SKM-1 treated with dmso at 0.1 percent for 144 hours (cell line): ENCODE results near the gene RPL9.
"Not testable (repeated sequence)": the region's sequence is repeated elsewhere in the genome, so short reads cannot be mapped to it uniquely, and the experiment has no call there.

Experiments
- DNase-seq: peaks from one replicate; lab custom pipeline; 2025; ENCODE audit not compliant: unreplicated experiment; lab: John Stamatoyannopoulos, UW

The RPL9 gene

DNA sequence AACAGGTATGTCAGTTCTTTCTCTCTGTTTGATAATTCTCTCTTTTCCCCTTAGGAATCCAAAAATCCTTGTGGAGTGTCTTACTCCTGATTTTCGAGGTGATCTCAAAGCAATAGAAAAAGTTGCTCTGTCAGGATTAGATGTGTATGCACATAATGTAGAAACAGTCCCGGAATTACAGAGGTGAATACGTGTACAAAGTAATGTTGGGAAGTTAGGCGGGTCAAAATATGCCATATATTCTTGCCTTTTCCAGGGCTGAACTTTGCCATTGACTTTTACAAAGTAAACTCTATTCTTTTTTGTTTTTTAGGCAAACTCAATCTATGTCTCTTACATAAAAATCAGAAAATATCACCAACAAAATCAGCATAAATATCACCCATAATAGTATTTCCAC lies 8.7 kb upstream of the RPL9 start:
- DNase-seq = no peak

DNA sequence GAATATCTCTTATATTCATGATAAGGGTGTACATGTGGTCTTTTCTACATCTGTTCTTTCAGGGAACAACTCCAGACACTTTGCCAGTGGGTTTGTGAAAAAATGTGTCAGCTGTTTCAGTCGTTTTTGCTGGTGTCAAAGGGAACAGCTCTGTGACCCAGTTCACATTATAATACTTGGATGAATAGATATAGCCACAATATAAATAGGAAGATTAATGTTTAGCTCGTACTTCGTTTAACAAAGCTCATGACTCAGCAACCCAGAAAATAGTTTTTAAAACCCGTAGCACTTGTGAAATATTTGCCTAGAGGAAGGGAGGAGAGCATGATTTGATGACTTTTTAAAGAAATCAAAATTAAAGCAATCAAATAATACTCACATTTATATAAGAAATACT lies 8.0 kb upstream of the RPL9 start:
- DNase-seq = no peak

- DNase-seq = no peak
These were observed 6.3 kb upstream of the RPL9 start for GRCh38 chr4:39464886-39465501.

GRCh38 chr4:39458161-39458504 lies 589 bp downstream of the RPL9 start:
- DNase-seq = not testable (repeated sequence)

DNA sequence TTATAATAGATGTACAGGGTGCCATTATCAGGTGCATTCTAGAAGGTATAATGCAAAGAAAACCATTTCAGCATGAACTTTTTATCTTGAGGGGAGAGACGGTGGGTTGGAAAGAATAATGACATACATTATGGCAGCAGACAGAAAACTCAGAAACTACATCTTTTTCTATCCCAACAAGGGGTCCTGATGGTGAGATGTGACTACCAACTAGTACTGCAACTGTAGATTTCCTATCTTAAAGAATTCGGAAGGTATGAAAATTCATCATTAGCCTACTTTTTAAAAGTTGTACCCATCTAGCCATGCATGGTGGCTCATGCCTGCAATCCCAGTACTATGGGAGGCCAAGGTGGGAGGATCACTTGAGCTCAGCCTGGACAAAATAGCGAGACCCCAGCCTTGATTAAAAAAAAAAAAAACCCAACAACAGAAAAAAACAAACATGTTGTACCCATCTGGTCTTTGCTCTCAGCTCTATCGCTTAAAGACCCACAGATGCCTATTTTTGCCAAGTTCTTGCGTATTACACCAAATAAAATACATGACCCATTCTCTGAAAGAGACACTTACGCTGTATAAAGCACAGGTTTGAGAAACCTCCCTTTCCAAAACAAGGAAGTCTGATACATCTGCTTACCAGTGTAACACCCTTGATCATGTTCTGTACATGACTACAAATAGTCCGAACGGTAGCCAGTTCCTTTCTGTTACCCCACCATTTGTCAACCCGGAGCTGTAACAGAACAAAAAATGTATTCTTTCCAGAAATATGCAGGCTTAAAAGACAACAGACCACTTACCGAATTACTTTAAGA lies 1.6 kb downstream of the RPL9 start:
- DNase-seq = no peak

- DNase-seq = no peak
These were observed 3.2 kb downstream of the RPL9 start for GRCh38 chr4:39455486-39455885.

GRCh38 chr4:39453738-39454137 lies 5.0 kb downstream of the RPL9 start:
- DNase-seq = no peak

- DNase-seq = no peak
These were observed 5.7 kb downstream of the RPL9 start for GRCh38 chr4:39452860-39453587.

GRCh38 chr4:39452153-39452859 lies 6.4 kb downstream of the RPL9 start:
- DNase-seq = no peak

GRCh38 chr4:39451423-39452023 lies 7.2 kb downstream of the RPL9 start:
- no peak for DNase-seq

DNA sequence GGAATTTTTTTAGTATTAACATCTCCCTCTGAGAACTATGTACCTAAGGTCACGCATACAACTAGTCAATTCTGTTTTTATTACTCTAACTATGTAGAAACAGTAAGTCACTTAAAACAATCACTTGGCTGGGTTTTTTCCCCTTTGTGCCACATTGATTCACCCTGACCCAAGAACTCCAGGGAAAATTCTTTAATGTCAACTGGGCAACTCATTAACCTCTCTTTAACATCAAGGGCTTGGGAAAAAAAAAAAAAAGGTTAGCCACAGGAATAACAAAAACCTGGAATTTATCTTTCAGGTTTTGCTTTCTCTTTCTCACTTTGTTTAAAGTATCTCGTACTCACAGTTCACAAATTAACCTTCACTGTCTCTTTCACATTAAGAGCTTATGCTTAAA lies 8.1 kb downstream of the RPL9 start:
- no peak for DNase-seq

DNA sequence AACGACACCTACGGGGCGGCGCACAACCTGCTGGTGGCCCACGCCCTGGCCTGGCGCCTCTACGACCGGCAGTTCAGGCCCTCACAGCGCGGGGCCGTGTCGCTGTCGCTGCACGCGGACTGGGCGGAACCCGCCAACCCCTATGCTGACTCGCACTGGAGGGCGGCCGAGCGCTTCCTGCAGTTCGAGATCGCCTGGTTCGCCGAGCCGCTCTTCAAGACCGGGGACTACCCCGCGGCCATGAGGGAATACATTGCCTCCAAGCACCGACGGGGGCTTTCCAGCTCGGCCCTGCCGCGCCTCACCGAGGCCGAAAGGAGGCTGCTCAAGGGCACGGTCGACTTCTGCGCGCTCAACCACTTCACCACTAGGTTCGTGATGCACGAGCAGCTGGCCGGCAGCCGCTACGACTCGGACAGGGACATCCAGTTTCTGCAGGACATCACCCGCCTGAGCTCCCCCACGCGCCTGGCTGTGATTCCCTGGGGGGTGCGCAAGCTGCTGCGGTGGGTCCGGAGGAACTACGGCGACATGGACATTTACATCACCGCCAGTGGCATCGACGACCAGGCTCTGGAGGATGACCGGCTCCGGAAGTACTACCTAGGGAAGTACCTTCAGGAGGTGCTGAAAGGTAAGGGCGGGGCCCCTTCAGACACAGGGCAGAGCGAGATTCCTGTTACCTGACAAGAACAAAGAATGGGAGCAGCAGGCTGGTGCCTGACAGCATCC lies 11.7 kb downstream of the RPL9 start:
- DNase-seq = no peak

DNA sequence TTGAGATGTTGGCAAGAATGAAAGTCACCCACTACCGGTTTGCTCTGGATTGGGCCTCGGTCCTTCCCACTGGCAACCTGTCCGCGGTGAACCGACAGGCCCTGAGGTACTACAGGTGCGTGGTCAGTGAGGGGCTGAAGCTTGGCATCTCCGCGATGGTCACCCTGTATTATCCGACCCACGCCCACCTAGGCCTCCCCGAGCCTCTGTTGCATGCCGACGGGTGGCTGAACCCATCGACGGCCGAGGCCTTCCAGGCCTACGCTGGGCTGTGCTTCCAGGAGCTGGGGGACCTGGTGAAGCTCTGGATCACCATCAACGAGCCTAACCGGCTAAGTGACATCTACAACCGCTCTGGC lies 12.3 kb downstream of the RPL9 start:
- no peak for DNase-seq

- no peak for DNase-seq
These were observed 15.7 kb downstream of the RPL9 start for GRCh38 chr4:39442998-39443397.

- DNase-seq = no peak
These were observed 17.1 kb downstream of the RPL9 start for GRCh38 chr4:39441593-39441992.

- no peak for DNase-seq
These were observed 22.8 kb downstream of the RPL9 start for GRCh38 chr4:39435659-39436563.

DNA sequence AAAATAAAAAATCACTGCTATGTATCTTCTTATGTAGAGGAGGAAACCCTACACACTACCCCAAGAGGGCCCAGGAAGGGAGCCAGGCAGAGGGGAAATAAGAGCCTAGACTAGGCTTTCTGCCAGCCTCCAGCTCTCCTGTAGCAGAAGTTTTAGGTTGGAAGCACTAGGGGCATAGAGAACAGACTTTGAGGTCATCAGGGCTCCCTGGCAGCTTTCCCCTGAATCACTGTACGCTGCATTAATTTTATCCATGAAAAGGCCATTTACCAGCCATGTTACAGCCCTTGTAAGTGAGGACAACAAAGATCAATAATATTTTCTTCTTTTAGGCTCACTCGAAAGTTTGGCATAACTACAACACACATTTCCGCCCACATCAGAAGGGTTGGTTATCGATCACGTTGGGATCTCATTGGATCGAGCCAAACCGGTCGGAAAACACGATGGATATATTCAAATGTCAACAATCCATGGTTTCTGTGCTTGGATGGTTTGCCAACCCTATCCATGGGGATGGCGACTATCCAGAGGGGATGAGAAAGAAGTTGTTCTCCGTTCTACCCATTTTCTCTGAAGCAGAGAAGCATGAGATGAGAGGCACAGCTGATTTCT lies 24.7 kb downstream of the RPL9 start:
- no peak for DNase-seq

GRCh38 chr4:39429476-39430334 lies 29.0 kb downstream of the RPL9 start:
- no peak for DNase-seq
